HepG2 (cell line): ENCODE results near the gene DOLK. TPM values are rescaled to one million over a fixed set of nuclear protein-coding genes. Genes with fewer than 3 reads are reported as not detected.

Experiments
- ATF5 ChIP-seq: sonication (generic); formaldehyde crosslinking; IDR thresholded peaks from 2 replicates; pipeline ENCODE4 v1.4.0; 2020; ENCODE audit warnings: mild to moderate bottlenecking, low read depth, missing genetic modification reagents
- DDIT3 ChIP-seq: sonication (generic); formaldehyde crosslinking; IDR thresholded peaks from 2 replicates; pipeline ENCODE4 v1.4.0; 2020; ENCODE audit warnings: mild to moderate bottlenecking, missing genetic modification reagents
- FOXJ3 ChIP-seq: sonication (generic); formaldehyde crosslinking; IDR thresholded peaks from 2 replicates; pipeline ENCODE4 v1.4.0; 2020; ENCODE audit warnings: missing genetic modification reagents, mild to moderate bottlenecking, borderline replicate concordance
- HNF4G ChIP-seq, 2 experiments: sonication (generic) in 1 of 2; formaldehyde crosslinking in 1 of 2; IDR thresholded peaks; 2 replicates each; pipeline versions ENCODE4 v1.4.0 to v1.6.1; 2011 to 2020; ENCODE audit warnings: borderline replicate concordance in 2 of 2, low read depth in 2 of 2, mild to moderate bottlenecking in 2 of 2, low read length in 1 of 2, missing genetic modification reagents in 1 of 2, moderate library complexity in 1 of 2
- HOXA9 ChIP-seq: sonication (generic); formaldehyde crosslinking; IDR thresholded peaks from 2 replicates; pipeline ENCODE4 v1.8.1; 2022; ENCODE audit warnings: missing genetic modification reagents, mild to moderate bottlenecking, moderate library complexity, borderline replicate concordance
- SMARCE1 ChIP-seq: fragments of 450-650 bp; IDR thresholded peaks from 2 replicates; pipeline ENCODE4 v1.6.1; 2017; ENCODE audit warnings: borderline replicate concordance
- TOPORS ChIP-seq: sonication (generic); formaldehyde crosslinking; IDR thresholded peaks from 2 replicates; pipeline ENCODE4 v1.8.0; 2023; ENCODE audit warnings: mild to moderate bottlenecking, missing genetic modification reagents
- ZC3H13 ChIP-seq: sonication (generic); formaldehyde crosslinking; IDR thresholded peaks from 2 replicates; pipeline ENCODE4 v1.8.1; 2023; ENCODE audit warnings: mild to moderate bottlenecking, missing genetic modification reagents, moderate library complexity
- ZFP82 ChIP-seq: sonication (generic); formaldehyde crosslinking; IDR thresholded peaks from 2 replicates; pipeline ENCODE4 v1.5.1; 2020; ENCODE audit warnings: mild to moderate bottlenecking, missing genetic modification reagents, borderline replicate concordance
- ZNF264 ChIP-seq: sonication (generic); formaldehyde crosslinking; IDR thresholded peaks from 2 replicates; pipeline ENCODE4 v1.4.0; 2020; ENCODE audit warnings: missing genetic modification reagents
- ZNF280D ChIP-seq: sonication (generic); formaldehyde crosslinking; IDR thresholded peaks from 2 replicates; pipeline ENCODE4 v1.5.1; 2020; ENCODE audit warnings: mild to moderate bottlenecking, missing genetic modification reagents
- polyA plus RNA-seq, 8 experiments: library from polyadenylated mRNA; depleted of rRNA in 3 of 8; stranded (reverse) in 7 of 8; unstranded in 1 of 8; fragments of >200 nt; fragmentation: Illumina TruSeq in 4 of 8; extraction: Trizol in 4 of 8; gene quantifications; 2 replicates each; pipeline versions ENCODE4 v1.2.1 to v1.2.3, GENCODE V29; 2011 to 2016; ENCODE audit warnings: low read depth in 4 of 8, missing spikeins in 1 of 8, mixed read lengths in 1 of 8; ENCODE audit not compliant: insufficient read depth in 1 of 8
- total RNA-seq, 5 experiments: library from RNA; depleted of rRNA; stranded (reverse); fragments of >200 nt; fragmentation: Illumina TruSeq; extraction: Trizol; gene quantifications; 2 replicates each; pipeline ENCODE4 v1.2.3, GENCODE V29; 2016; ENCODE audit warnings: low read depth in 1 of 5
- TF ChIP-seq, protein P1 (sequence below): sonication (generic); formaldehyde crosslinking; IDR thresholded peaks from 2 replicates; pipeline ENCODE4 v1.9.0; 2022; ENCODE audit warnings: missing genetic modification reagents, mild to moderate bottlenecking, borderline replicate concordance
- TF ChIP-seq, protein P2 (sequence below): sonication (generic); formaldehyde crosslinking; IDR thresholded peaks from 2 replicates; pipeline ENCODE4 v1.5.0; 2020; ENCODE audit warnings: mild to moderate bottlenecking, missing genetic modification reagents, borderline replicate concordance
- TF ChIP-seq, protein P3 (sequence below): sonication (generic); formaldehyde crosslinking; IDR thresholded peaks from 2 replicates; pipeline ENCODE4 v1.4.0; 2020; ENCODE audit warnings: missing genetic modification reagents

DOLK gene
- total and polyA plus RNA-seq, 2 of the 13 experiments (the other 11 are each of a cell fraction or from before 2014, with no cell fraction given): 15.4 to 18.7 TPM

DNA sequence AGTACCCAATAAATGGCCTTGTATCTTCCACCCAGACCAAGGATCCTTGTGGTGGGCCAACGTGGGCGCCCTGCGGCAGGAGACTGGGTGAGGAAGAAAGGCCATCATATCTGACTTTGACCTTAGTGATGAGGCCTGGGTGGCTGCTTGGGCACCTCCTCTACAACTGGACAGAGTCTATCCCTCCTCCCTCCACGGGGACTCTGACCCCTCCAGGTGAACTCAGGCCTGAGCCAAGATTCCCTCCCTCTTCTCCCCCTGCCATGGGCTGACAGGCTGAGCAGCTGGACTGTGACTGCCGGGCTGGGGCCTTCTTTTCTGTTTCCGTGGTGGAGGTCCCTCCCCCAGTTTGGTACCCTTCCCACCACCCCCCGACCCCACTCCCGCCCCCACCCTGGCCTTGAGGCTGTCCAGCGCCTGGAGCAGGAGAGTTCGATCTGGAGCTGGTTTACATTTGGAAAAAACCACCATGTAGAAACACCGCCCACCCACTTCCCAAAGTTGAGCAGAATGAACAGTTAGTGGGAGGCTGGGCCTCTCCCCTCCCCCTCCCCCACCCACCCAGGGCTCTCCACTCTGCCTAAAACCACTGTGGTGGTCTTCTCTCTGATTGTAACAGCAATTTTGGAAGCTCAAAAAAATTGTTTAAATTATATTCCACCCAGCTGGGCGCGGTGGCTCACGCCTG is 27.9 kb downstream of the DOLK start (continued):
- TF ChIP-seq ATF5 (CRISPR knock-in tag): no peak
- no peak for TF ChIP-seq FOXJ3 (CRISPR knock-in tag)
- TF ChIP-seq ZFP82: no peak
- no peak for TF ChIP-seq TOPORS (CRISPR knock-in tag)
- TF ChIP-seq, protein P1, sequence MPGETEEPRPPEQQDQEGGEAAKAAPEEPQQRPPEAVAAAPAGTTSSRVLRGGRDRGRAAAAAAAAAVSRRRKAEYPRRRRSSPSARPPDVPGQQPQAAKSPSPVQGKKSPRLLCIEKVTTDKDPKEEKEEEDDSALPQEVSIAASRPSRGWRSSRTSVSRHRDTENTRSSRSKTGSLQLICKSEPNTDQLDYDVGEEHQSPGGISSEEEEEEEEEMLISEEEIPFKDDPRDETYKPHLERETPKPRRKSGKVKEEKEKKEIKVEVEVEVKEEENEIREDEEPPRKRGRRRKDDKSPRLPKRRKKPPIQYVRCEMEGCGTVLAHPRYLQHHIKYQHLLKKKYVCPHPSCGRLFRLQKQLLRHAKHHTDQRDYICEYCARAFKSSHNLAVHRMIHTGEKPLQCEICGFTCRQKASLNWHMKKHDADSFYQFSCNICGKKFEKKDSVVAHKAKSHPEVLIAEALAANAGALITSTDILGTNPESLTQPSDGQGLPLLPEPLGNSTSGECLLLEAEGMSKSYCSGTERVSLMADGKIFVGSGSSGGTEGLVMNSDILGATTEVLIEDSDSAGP (CRISPR knock-in tag): no peak
- TF ChIP-seq SMARCE1: no peak
- TF ChIP-seq ZNF280D (CRISPR knock-in tag): no peak
- TF ChIP-seq, protein P2, sequence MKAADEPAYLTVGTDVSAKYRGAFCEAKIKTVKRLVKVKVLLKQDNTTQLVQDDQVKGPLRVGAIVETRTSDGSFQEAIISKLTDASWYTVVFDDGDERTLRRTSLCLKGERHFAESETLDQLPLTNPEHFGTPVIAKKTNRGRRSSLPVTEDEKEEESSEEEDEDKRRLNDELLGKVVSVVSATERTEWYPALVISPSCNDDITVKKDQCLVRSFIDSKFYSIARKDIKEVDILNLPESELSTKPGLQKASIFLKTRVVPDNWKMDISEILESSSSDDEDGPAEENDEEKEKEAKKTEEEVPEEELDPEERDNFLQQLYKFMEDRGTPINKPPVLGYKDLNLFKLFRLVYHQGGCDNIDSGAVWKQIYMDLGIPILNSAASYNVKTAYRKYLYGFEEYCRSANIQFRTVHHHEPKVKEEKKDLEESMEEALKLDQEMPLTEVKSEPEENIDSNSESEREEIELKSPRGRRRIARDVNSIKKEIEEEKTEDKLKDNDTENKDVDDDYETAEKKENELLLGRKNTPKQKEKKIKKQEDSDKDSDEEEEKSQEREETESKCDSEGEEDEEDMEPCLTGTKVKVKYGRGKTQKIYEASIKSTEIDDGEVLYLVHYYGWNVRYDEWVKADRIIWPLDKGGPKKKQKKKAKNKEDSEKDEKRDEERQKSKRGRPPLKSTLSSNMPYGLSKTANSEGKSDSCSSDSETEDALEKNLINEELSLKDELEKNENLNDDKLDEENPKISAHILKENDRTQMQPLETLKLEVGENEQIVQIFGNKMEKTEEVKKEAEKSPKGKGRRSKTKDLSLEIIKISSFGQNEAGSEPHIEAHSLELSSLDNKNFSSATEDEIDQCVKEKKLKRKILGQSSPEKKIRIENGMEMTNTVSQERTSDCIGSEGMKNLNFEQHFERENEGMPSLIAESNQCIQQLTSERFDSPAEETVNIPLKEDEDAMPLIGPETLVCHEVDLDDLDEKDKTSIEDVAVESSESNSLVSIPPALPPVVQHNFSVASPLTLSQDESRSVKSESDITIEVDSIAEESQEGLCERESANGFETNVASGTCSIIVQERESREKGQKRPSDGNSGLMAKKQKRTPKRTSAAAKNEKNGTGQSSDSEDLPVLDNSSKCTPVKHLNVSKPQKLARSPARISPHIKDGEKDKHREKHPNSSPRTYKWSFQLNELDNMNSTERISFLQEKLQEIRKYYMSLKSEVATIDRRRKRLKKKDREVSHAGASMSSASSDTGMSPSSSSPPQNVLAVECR: no peak; the same call in 1 of the 2 replicates
- no peak for TF ChIP-seq ZNF264 (CRISPR knock-in tag)
- no peak for TF ChIP-seq DDIT3 (CRISPR knock-in tag)
- TF ChIP-seq, protein P3, sequence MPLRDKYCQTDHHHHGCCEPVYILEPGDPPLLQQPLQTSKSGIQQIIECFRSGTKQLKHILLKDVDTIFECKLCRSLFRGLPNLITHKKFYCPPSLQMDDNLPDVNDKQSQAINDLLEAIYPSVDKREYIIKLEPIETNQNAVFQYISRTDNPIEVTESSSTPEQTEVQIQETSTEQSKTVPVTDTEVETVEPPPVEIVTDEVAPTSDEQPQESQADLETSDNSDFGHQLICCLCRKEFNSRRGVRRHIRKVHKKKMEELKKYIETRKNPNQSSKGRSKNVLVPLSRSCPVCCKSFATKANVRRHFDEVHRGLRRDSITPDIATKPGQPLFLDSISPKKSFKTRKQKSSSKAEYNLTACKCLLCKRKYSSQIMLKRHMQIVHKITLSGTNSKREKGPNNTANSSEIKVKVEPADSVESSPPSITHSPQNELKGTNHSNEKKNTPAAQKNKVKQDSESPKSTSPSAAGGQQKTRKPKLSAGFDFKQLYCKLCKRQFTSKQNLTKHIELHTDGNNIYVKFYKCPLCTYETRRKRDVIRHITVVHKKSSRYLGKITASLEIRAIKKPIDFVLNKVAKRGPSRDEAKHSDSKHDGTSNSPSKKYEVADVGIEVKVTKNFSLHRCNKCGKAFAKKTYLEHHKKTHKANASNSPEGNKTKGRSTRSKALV (CRISPR knock-in tag): no peak
- TF ChIP-seq HNF4G (IDR thresholded peaks at IDR 0.05; ENCODE audit: borderline replicate concordance, low read depth, low read length): peak; percentile 84
- TF ChIP-seq HNF4G (CRISPR knock-in tag; IDR thresholded peaks at IDR 0.05; ENCODE audit: borderline replicate concordance, low read depth): 0 out of 2 replicates have a peak, but pooled peaks have one; percentile 69
- no peak for TF ChIP-seq HOXA9 (CRISPR knock-in tag)
- TF ChIP-seq ZC3H13: peak; percentile 38; the same call in 1 of the 2 replicates
